Nephron progenitor cell (in vitro differentiated cells): ENCODE results near the gene MED15.

ENCODE experiments used
- DNase-seq: peaks from one replicate; pipeline ENCODE4 v3.0.0; 2021
- H3K27ac Mint-ChIP-seq: 2 replicates; pipeline ENCODE4 v1.8.0; 2021; ENCODE audit warnings: mild to moderate bottlenecking, moderate library complexity, mixed read lengths
- H3K27me3 Mint-ChIP-seq: 2 replicates; pipeline ENCODE4 v1.8.0; 2021; ENCODE audit warnings: mild to moderate bottlenecking, low read depth, mixed read lengths; ENCODE audit not compliant: poor library complexity
- H3K36me3 Mint-ChIP-seq: 2 replicates; pipeline ENCODE4 v1.8.0; 2021; ENCODE audit warnings: low read depth, mixed read lengths
- H3K4me1 Mint-ChIP-seq: 2 replicates; pipeline ENCODE4 v1.8.0; 2021; ENCODE audit warnings: mixed read lengths
- H3K4me3 Mint-ChIP-seq: 2 replicates; pipeline ENCODE4 v1.8.0; 2021; ENCODE audit warnings: mild to moderate bottlenecking, moderate library complexity, mixed read lengths
- H3K9me3 Mint-ChIP-seq: 2 replicates; pipeline ENCODE4 v1.8.0; 2021; ENCODE audit warnings: mild to moderate bottlenecking, moderate library complexity, mixed read lengths
- TF ChIP-seq, protein P1 (sequence below): fragments of 200-600 bp; sonication (generic); IDR thresholded peaks from 2 replicates; pipeline ENCODE4 v1.5.0; 2021; ENCODE audit warnings: antibody characterized with exemption

Gene MED15

DNA sequence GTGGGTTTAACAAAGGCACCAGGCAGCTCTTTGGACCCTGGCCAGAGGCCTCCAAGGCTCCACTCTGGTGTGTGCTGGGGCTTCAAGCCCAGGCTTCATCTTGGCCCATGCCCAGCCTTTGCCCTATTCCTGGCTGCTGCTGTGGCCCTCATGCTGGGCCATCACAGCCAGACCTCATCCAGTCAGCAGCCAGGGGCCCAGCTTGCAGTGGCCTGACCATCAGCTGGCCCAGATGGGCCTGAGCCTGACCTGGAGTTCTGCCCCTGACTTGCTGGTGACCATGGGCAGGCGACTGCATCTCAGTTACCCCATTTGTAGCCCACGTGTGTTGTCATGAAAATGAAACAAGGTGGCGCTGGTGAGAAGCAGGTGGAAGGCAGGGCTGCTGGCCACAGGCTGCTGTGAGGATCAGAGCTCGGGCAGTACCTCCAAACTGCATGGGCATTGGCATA is 76.1 kb downstream of the MED15 start:
- H3K4me1 Mint-ChIP-seq = peaks cover 7% of the 10 kb centered on the region
- H3K9me3 Mint-ChIP-seq = no peaks in the 10 kb centered on the region
- no peak for DNase-seq
- TF ChIP-seq, protein P1, sequence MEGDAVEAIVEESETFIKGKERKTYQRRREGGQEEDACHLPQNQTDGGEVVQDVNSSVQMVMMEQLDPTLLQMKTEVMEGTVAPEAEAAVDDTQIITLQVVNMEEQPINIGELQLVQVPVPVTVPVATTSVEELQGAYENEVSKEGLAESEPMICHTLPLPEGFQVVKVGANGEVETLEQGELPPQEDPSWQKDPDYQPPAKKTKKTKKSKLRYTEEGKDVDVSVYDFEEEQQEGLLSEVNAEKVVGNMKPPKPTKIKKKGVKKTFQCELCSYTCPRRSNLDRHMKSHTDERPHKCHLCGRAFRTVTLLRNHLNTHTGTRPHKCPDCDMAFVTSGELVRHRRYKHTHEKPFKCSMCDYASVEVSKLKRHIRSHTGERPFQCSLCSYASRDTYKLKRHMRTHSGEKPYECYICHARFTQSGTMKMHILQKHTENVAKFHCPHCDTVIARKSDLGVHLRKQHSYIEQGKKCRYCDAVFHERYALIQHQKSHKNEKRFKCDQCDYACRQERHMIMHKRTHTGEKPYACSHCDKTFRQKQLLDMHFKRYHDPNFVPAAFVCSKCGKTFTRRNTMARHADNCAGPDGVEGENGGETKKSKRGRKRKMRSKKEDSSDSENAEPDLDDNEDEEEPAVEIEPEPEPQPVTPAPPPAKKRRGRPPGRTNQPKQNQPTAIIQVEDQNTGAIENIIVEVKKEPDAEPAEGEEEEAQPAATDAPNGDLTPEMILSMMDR = no peak
- no peak overlapping the region for H3K27ac Mint-ChIP-seq
- peaks cover 3% of the 10 kb centered on the region for H3K36me3 Mint-ChIP-seq
- peaks cover 2% of the 10 kb centered on the region for H3K27me3 Mint-ChIP-seq
- no peak overlapping the region for H3K4me3 Mint-ChIP-seq

DNA sequence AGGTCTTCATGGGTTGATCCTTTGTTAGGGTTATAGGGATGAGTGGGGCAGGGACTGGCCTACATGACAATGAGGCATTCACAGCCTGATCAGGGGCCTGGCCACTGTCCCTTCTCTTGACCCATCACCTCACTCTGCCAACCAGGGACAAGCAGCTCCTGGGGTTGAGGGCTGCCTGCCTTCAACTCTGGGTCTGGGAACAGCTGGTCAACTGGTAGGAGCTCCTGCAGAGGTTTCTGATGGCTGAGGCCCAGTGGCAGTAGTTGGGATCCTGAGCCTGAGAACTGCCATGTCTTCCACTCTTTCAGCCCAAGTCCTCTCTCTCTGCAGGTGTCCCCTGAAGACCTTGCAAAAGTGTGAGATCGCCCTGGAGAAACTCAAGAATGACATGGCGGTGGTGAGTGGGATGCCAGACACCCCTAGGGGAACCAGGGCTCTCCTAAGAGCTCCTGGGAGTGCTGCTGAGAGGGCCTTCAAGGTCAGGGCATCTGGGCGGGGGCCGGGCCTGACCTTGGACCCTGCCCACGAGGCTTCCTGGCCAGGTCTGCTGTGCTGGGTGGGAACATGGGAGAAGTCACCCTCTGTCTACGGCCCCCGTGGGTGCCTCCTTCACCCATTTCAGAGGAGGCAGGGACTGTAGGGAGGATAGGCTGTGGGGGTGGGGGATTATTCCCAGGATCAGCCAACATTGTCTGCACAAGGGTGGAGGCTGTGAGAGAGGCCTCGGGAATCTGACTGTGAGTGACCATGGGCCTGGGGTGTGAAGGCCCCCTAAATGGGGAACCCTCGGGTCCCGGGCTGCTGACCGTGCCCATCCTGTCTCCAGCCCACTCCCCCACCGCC is 76.8 kb downstream of the MED15 start:
- TF ChIP-seq, protein P1 = no peak
- no peaks in the 10 kb centered on the region for H3K9me3 Mint-ChIP-seq
- peaks cover 2% of the 10 kb centered on the region for H3K27me3 Mint-ChIP-seq
- no peak overlapping the region for H3K27ac Mint-ChIP-seq
- no peak overlapping the region for H3K4me3 Mint-ChIP-seq
- peaks cover 7% of the 10 kb centered on the region for H3K4me1 Mint-ChIP-seq
- DNase-seq = no peak
- H3K36me3 Mint-ChIP-seq = no peaks in the 10 kb centered on the region

DNA sequence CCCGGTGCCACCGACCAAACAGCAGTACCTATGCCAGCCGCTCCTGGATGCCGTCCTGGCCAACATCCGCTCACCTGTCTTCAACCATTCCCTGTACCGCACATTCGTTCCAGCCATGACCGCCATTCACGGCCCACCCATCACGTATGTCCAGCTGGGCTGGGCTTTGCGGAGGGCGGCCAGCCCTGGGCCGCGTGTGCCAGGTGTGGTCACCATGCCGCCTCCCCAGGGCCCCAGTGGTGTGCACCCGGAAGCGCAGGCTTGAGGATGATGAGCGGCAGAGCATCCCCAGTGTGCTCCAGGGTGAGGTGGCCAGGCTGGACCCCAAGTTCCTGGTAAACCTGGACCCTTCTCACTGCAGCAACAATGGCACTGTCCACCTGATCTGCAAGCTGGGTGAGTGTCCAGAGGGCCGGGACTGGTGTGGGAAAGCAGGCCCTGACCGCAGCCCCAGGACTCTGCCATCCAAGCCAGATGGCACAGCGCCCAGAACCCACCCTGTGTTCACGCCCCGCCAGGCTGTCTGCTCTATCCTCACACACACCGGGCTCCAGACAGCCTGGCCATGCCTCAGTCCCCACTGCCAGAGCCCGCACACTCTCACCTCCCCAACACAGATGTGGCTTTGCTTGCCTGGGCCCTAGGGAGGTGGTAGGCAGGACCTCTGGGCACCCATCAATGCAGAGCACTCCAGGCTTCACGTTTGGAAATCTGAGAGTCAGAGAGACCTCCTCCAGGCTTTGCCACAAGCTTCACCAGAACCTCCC is 77.6 kb downstream of the MED15 start:
- no peaks in the 10 kb centered on the region for H3K9me3 Mint-ChIP-seq
- H3K27me3 Mint-ChIP-seq = peaks cover under 1% of the 10 kb centered on the region
- no peak overlapping the region for H3K27ac Mint-ChIP-seq
- TF ChIP-seq, protein P1 = no peak
- no peaks in the 10 kb centered on the region for H3K36me3 Mint-ChIP-seq
- no peak overlapping the region for H3K4me3 Mint-ChIP-seq
- H3K4me1 Mint-ChIP-seq = peaks cover 7% of the 10 kb centered on the region
- no peak for DNase-seq

DNA sequence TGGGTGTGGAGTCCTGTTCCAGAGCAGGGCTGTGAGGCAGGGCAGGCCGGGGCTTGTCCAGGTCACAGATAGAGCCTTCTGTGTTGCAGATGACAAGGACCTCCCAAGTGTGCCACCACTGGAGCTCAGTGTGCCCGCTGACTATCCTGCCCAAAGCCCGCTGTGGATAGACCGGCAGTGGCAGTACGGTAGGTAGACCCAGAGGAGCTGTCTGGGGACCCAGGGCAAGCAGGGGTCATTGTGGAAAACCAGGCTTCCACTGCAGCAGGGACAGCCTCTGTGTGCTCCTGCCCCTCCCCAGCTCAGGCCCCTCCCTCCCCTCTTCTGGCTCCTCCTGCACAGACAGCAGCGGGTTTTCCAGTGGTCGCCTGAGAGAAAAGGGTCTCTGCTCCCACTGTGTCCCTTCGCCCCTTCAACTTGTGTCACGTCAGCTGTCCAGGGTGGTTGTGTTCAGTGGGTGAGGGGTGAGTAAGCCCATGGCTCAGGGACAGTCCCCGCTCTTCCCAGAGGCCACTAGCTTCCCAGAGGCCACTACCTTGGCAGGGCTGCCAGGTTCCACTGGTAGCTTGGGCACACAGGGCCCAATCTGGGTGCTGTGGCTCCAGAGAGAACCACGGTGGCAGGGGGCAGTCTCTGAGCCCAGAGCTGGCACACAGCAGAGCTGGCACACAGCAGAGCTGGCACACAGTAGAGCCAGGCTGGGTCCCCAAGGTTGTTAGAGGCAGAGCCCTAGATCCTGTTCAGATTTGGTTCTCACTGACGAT is 78.4 kb downstream of the MED15 start:
- H3K27ac Mint-ChIP-seq = no peak overlapping the region

DNA sequence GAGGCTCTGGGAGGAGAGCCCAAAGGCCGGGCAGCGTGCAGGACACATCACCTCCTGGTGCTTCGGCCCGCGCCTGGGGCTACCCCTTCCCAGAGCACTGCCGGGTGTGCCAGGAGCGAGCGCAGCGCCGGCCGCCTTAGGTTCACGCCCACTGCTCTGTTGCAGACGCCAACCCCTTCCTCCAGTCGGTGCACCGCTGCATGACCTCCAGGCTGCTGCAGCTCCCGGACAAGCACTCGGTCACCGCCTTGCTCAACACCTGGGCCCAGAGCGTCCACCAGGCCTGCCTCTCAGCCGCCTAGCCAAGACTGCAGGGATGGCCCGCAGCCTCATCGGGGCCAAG is 79.0 kb downstream of the MED15 start:
- TF ChIP-seq, protein P1 = no peak
- Mint-ChIP-seq H3K36me3 (no peaks in the 10 kb centered on the region), H3K4me1 (no peaks in the 10 kb centered on the region), H3K27ac (no peak overlapping the region), H3K27me3 (peaks cover 2% of the 10 kb centered on the region), H3K4me3 (no peak overlapping the region), H3K9me3 (no peaks in the 10 kb centered on the region)
- DNase-seq = no peak

More for the DNA sequence above, 78.4 kb downstream of the MED15 start:
- no peak for DNase-seq
- Mint-ChIP-seq H3K4me1 (peaks cover under 1% of the 10 kb centered on the region), H3K4me3 (no peak overlapping the region), H3K36me3 (no peaks in the 10 kb centered on the region), H3K27me3 (peaks cover under 1% of the 10 kb centered on the region), H3K9me3 (no peaks in the 10 kb centered on the region)
- TF ChIP-seq, protein P1 = no peak
